Measurements from ENCODE around the gene RILP.

GRCh38 chr17:1627982-1628855 is 21.4 kb downstream of the RILP start, which contains the start of gene SLC43A2:
- TF ChIP-seq ZNF8 (CRISPR knock-in tag; IDR thresholded peaks at IDR 0.05) (no peak), ARNTL (CRISPR knock-in tag; IDR thresholded peaks at IDR 0.05; ENCODE audit: borderline replicate concordance, low read depth) (no peak), ZNF565 (CRISPR knock-in tag; conservative IDR thresholded peaks at IDR 0.05; ENCODE audit: low read depth) (no peak), TOX (CRISPR knock-in tag; IDR thresholded peaks at IDR 0.05; ENCODE audit: borderline replicate concordance) (no peak), CREB5 (CRISPR knock-in tag; IDR thresholded peaks at IDR 0.05; ENCODE audit: low read depth) (no peak), PATZ1 (CRISPR knock-in tag; IDR thresholded peaks at IDR 0.05; ENCODE audit: borderline replicate concordance) (no peak), TCF4 (CRISPR knock-in tag; IDR thresholded peaks at IDR 0.05; ENCODE audit: borderline replicate concordance) (no peak), ZFP3 (CRISPR knock-in tag; IDR thresholded peaks at IDR 0.05) (no peak), POU6F1 (CRISPR knock-in tag; IDR thresholded peaks at IDR 0.05; ENCODE audit: borderline replicate concordance, low read depth) (no peak)

Data from SK-N-SH treated with all-trans-retinoic acid at 6 μM for 48 hours (cell line).